ENCODE data around the gene SERTAD3.

SERTAD3 gene

GRCh38 chr19:40407714-40408597 lies 36.2 kb downstream of the SERTAD3 start:
- TF ChIP-seq EZH2 (optimal IDR thresholded peaks at IDR 0.05; ENCODE audit: low read depth, low read length) = no peak
- TF ChIP-seq EZH2phosphoT487 (IDR thresholded peaks at IDR 0.05; ENCODE audit: low read length) = no peak
- TF ChIP-seq CTCF (IDR thresholded peaks at IDR 0.05; ENCODE audit: low read length) = no peak
- no peak overlapping the region for H2AFZ ChIP-seq (ENCODE audit: low read length)
- peaks cover 14% of the 10 kb centered on the region for H3K4me1 ChIP-seq (ENCODE audit: low read length)
- no peaks in the 10 kb centered on the region for H3K79me2 ChIP-seq (ENCODE audit: low read length)
- no peak overlapping the region for H3K9ac ChIP-seq (ENCODE audit: low read length)
- H3K4me3 ChIP-seq (ENCODE audit: low read length) = no peak overlapping the region
- H3F3A ChIP-seq (ENCODE audit: insufficient read depth, low read length) = no peaks in the 10 kb centered on the region
- no peak overlapping the region for H3K27ac ChIP-seq (ENCODE audit: low read length)
- DNase-seq = no peak
- H3K36me3 ChIP-seq (replicated peaks; ENCODE audit: insufficient read depth, low read length) = no peaks in the 10 kb centered on the region
- H3K9me3 ChIP-seq (replicated peaks; ENCODE audit: insufficient read depth, low read length) = no peaks in the 10 kb centered on the region
- H3K4me2 ChIP-seq (ENCODE audit: low read depth, low read length) = no peak overlapping the region
- no peaks in the 10 kb centered on the region for H3K9me2 ChIP-seq (replicated peaks; ENCODE audit: insufficient read depth, low read length)
- no peaks in the 10 kb centered on the region for H4K20me1 ChIP-seq (ENCODE audit: insufficient read depth, low read length)
- H3K27me3 ChIP-seq (replicated peaks; ENCODE audit: insufficient read depth, low read length) = no peaks in the 10 kb centered on the region

GRCh38 chr19:40403262-40403984 lies 40.7 kb downstream of the SERTAD3 start:
- Histone ChIP-seq H4K20me1 (ENCODE audit: insufficient read depth, low read length) (no peaks in the 10 kb centered on the region), H3K9me2 (replicated peaks; ENCODE audit: insufficient read depth, low read length) (no peaks in the 10 kb centered on the region), H3K9me3 (replicated peaks; ENCODE audit: insufficient read depth, low read length) (no peaks in the 10 kb centered on the region), H3K36me3 (replicated peaks; ENCODE audit: insufficient read depth, low read length) (no peaks in the 10 kb centered on the region), H3K27ac (ENCODE audit: low read length) (no peak overlapping the region), H3K79me2 (ENCODE audit: low read length) (no peaks in the 10 kb centered on the region), H3F3A (ENCODE audit: insufficient read depth, low read length) (no peaks in the 10 kb centered on the region), H3K4me2 (ENCODE audit: low read depth, low read length) (peak overlapping the region; percentile 98), H3K4me1 (ENCODE audit: low read length) (peaks cover 4% of the 10 kb centered on the region), H3K9ac (ENCODE audit: low read length) (peak overlapping the region; percentile 41; the same call in 1 of the 2 replicates), H3K4me3 (ENCODE audit: low read length) (peak overlapping the region; percentile 54), H3K27me3 (replicated peaks; ENCODE audit: insufficient read depth, low read length) (no peaks in the 10 kb centered on the region), H2AFZ (ENCODE audit: low read length) (peak overlapping the region; percentile 99)
- peak; percentile 89 for DNase-seq
- TF ChIP-seq EZH2phosphoT487 (IDR thresholded peaks at IDR 0.05; ENCODE audit: low read length) (no peak), CTCF (IDR thresholded peaks at IDR 0.05; ENCODE audit: low read length) (no peak), EZH2 (optimal IDR thresholded peaks at IDR 0.05; ENCODE audit: low read depth, low read length) (no peak)

GRCh38 chr19:40400559-40400958 lies 43.6 kb downstream of the SERTAD3 start:
- Histone ChIP-seq H3K9me2 (replicated peaks; ENCODE audit: insufficient read depth, low read length) (no peaks in the 10 kb centered on the region), H3K36me3 (replicated peaks; ENCODE audit: insufficient read depth, low read length) (no peaks in the 10 kb centered on the region), H3K4me1 (ENCODE audit: low read length) (peaks cover 4% of the 10 kb centered on the region), H2AFZ (ENCODE audit: low read length) (no peak overlapping the region), H3F3A (ENCODE audit: insufficient read depth, low read length) (peaks cover 7% of the 10 kb centered on the region; the same call in 1 of the 2 replicates), H3K9ac (ENCODE audit: low read length) (no peak overlapping the region), H3K79me2 (ENCODE audit: low read length) (no peaks in the 10 kb centered on the region), H3K4me2 (ENCODE audit: low read depth, low read length) (no peak overlapping the region), H4K20me1 (ENCODE audit: insufficient read depth, low read length) (no peaks in the 10 kb centered on the region), H3K27me3 (replicated peaks; ENCODE audit: insufficient read depth, low read length) (peaks cover 27% of the 10 kb centered on the region), H3K4me3 (ENCODE audit: low read length) (no peak overlapping the region), H3K9me3 (replicated peaks; ENCODE audit: insufficient read depth, low read length) (no peaks in the 10 kb centered on the region), H3K27ac (ENCODE audit: low read length) (no peak overlapping the region)
- TF ChIP-seq CTCF (IDR thresholded peaks at IDR 0.05; ENCODE audit: low read length) = no peak
- no peak for TF ChIP-seq EZH2phosphoT487 (IDR thresholded peaks at IDR 0.05; ENCODE audit: low read length)
- no peak for TF ChIP-seq EZH2 (optimal IDR thresholded peaks at IDR 0.05; ENCODE audit: low read depth, low read length)
- DNase-seq = no peak

Measured in MM.1S (cell line).